Ecto neural progenitor cell (in vitro differentiated cells): Measurements from ENCODE around the gene CNNM3.
"Not testable (repeated sequence)": the region's sequence is repeated elsewhere in the genome, so short reads cannot be mapped to it uniquely, and the experiment has no call there.

Experiments used
- DNase-seq: peaks from one replicate; pipeline ENCODE4 v3.0.0-alpha.2; 2018; ENCODE audit warnings: low spot score

CNNM3 gene

GRCh38 chr2:96799623-96799935 is 16.5 kb upstream of the CNNM3 start:
- DNase-seq: no peak

GRCh38 chr2:96800061-96801004 is 15.7 kb upstream of the CNNM3 start:
- DNase-seq: no peak

- DNase-seq: peak; percentile 79
These were observed 14.9 kb upstream of the CNNM3 start for GRCh38 chr2:96801005-96801785.

GRCh38 chr2:96801786-96802595 is 14.1 kb upstream of the CNNM3 start:
- no peak for DNase-seq

GRCh38 chr2:96802721-96803120 is 13.3 kb upstream of the CNNM3 start:
- DNase-seq: no peak

GRCh38 chr2:96804986-96805385 is 11.1 kb upstream of the CNNM3 start:
- no peak for DNase-seq

GRCh38 chr2:96805946-96806345 is 10.1 kb upstream of the CNNM3 start:
- not testable (repeated sequence) for DNase-seq

- DNase-seq: no peak
These were observed 9.5 kb upstream of the CNNM3 start for GRCh38 chr2:96806468-96807126.

- no peak for DNase-seq
These were observed 9.0 kb upstream of the CNNM3 start for GRCh38 chr2:96807127-96807471.

- no peak for DNase-seq
These were observed 7.8 kb upstream of the CNNM3 start for GRCh38 chr2:96808176-96808837.

- no peak for DNase-seq
These were observed 6.7 kb upstream of the CNNM3 start for GRCh38 chr2:96809216-96809882.

GRCh38 chr2:96809951-96810782 is 5.9 kb upstream of the CNNM3 start:
- DNase-seq: no peak

GRCh38 chr2:96810783-96811192 is 5.3 kb upstream of the CNNM3 start:
- DNase-seq: no peak

- DNase-seq: no peak
These were observed 4.2 kb upstream of the CNNM3 start for GRCh38 chr2:96811917-96812316.

GRCh38 chr2:96813656-96814055 is 2.4 kb upstream of the CNNM3 start:
- DNase-seq: no peak

GRCh38 chr2:96815326-96816126 is 542 bp upstream of the CNNM3 start:
- no peak for DNase-seq

GRCh38 chr2:96816836-96817702 is 1.0 kb downstream of the CNNM3 start:
- DNase-seq: peak; percentile 67

GRCh38 chr2:96817882-96818281 is 1.8 kb downstream of the CNNM3 start:
- DNase-seq: no peak
